ENCODE results near the gene PCDH7.

PCDH7 gene

DNA sequence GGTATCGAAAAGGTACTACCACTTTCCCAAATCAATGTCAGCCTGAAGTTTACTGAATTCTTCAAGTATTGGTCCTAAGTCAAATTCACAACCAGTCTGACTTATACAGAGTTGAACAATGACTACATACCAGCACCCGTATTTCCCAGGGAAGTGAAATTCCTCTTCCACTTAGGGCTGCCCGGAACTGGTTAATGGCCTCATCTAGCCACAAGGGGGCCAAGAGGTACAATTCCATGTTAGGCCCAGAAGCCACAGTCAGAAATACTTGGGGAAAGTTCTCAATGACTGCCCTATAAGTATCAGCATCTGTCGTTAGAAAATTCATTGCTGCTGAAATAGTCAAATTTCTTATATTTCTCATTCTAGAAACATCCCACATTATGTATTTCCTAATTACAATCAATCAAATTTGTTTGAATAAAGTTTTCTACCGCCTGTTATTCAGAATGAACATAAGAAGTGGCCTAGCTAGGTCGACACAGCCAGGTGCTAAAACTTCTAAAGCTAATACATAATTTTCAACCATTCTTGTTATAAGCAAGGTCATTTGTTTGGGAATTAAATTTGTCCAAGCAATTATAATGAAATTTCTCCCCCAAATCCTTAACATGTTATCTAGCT lies 5.6 kb upstream of the PCDH7 start:
- H3K4me1 ChIP-seq (ENCODE audit: insufficient read depth, low read length, severe bottlenecking): no peaks in the 10 kb centered on the region
- H3K36me3 ChIP-seq (ENCODE audit: insufficient read depth, low read length): no peaks in the 10 kb centered on the region
- H3K4me3 ChIP-seq (ENCODE audit: low read depth, low read length, poor library complexity, severe bottlenecking): no peak overlapping the region
- H3K27me3 ChIP-seq (ENCODE audit: insufficient read depth, low read length): no peaks in the 10 kb centered on the region
- no peak overlapping the region for H2AFZ ChIP-seq (ENCODE audit: low read length)
- no peaks in the 10 kb centered on the region for H3K9me3 ChIP-seq (ENCODE audit: low read length)
- H3K4me2 ChIP-seq (ENCODE audit: low read length): no peak overlapping the region
- no peaks in the 10 kb centered on the region for H3K9me2 ChIP-seq (ENCODE audit: low read depth, low read length)
- no peak overlapping the region for H3K9ac ChIP-seq (ENCODE audit: low read length)
- no peaks in the 10 kb centered on the region for H3F3A ChIP-seq (ENCODE audit: insufficient read depth, low read length)
- H4K20me1 ChIP-seq (ENCODE audit: insufficient read depth, low read length): no peaks in the 10 kb centered on the region
- no peaks in the 10 kb centered on the region for H3K79me2 ChIP-seq (ENCODE audit: insufficient read depth, low read length)
- TF ChIP-seq EZH2 (IDR thresholded peaks at IDR 0.05; ENCODE audit: borderline replicate concordance, low read length): no peak
- TF ChIP-seq, protein P1, sequence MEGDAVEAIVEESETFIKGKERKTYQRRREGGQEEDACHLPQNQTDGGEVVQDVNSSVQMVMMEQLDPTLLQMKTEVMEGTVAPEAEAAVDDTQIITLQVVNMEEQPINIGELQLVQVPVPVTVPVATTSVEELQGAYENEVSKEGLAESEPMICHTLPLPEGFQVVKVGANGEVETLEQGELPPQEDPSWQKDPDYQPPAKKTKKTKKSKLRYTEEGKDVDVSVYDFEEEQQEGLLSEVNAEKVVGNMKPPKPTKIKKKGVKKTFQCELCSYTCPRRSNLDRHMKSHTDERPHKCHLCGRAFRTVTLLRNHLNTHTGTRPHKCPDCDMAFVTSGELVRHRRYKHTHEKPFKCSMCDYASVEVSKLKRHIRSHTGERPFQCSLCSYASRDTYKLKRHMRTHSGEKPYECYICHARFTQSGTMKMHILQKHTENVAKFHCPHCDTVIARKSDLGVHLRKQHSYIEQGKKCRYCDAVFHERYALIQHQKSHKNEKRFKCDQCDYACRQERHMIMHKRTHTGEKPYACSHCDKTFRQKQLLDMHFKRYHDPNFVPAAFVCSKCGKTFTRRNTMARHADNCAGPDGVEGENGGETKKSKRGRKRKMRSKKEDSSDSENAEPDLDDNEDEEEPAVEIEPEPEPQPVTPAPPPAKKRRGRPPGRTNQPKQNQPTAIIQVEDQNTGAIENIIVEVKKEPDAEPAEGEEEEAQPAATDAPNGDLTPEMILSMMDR (IDR thresholded peaks at IDR 0.05; ENCODE audit: low read length): peak; percentile 41; the same call in 1 of the 2 replicates
- no peak overlapping the region for H3K27ac ChIP-seq (ENCODE audit: low read depth, low read length, poor library complexity, severe bottlenecking)

DNA sequence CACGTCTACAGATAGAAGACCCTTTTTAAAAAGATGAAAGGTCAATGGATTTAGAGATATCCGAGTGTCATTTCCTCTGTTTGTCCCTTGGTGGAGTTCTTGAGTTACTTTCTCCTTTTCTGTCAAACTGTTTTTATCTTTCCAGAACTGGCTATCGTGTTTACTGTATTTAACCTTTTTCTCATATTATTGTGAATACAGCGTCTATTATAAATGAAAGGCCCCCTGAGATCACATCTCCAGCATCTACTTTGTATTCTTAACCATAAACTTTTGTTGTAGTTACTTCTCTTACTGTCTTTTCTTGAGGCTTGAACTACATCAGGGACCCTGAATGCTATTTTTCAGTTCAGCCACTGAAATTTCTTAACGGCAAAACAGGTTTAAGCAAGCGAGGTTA lies 4.0 kb upstream of the PCDH7 start:
- H3K9me2 ChIP-seq (ENCODE audit: low read depth, low read length): no peaks in the 10 kb centered on the region
- no peaks in the 10 kb centered on the region for H3K4me1 ChIP-seq (ENCODE audit: insufficient read depth, low read length, severe bottlenecking)
- H3K79me2 ChIP-seq (ENCODE audit: insufficient read depth, low read length): no peaks in the 10 kb centered on the region
- no peak overlapping the region for H3K4me2 ChIP-seq (ENCODE audit: low read length)
- no peaks in the 10 kb centered on the region for H4K20me1 ChIP-seq (ENCODE audit: insufficient read depth, low read length)
- no peak overlapping the region for H3K9ac ChIP-seq (ENCODE audit: low read length)
- H3F3A ChIP-seq (ENCODE audit: insufficient read depth, low read length): no peaks in the 10 kb centered on the region
- no peak overlapping the region for H3K27ac ChIP-seq (ENCODE audit: low read depth, low read length, poor library complexity, severe bottlenecking)
- H3K9me3 ChIP-seq (ENCODE audit: low read length): no peaks in the 10 kb centered on the region
- H3K27me3 ChIP-seq (ENCODE audit: insufficient read depth, low read length): no peaks in the 10 kb centered on the region
- H2AFZ ChIP-seq (ENCODE audit: low read length): no peak overlapping the region
- H3K36me3 ChIP-seq (ENCODE audit: insufficient read depth, low read length): no peaks in the 10 kb centered on the region
- no peak for TF ChIP-seq EZH2 (IDR thresholded peaks at IDR 0.05; ENCODE audit: borderline replicate concordance, low read length)
- TF ChIP-seq, protein P1 (IDR thresholded peaks at IDR 0.05; ENCODE audit: low read length): peak; percentile 18; the same call in 1 of the 2 replicates
- H3K4me3 ChIP-seq (ENCODE audit: low read depth, low read length, poor library complexity, severe bottlenecking): no peak overlapping the region

DNA sequence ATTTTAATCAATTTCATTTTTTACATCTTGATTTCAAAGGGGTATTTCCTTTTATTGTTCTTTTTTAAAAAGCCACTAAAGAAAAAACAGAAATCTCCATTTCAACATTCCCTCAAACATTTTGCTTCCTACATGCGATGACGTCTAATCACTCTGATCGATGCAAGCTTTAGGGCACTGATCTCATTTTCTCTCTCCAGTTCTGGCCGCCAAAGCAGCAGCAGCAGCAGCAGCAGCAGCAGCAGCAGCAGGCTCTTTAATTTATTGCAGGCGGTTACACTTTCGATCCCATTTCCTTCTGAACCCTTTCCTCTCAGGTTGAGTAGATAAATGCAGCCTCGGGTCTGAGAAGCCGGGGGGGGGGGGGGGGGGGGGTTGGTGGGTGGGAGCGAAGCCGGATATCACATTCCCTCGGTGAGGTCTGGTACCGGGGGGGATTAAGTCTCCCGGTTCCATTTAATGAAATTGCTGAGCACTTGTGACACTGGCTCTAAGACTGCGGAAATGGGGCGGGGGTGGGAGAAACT lies 3.4 kb upstream of the PCDH7 start:
- Histone ChIP-seq H3K9me2 (ENCODE audit: low read depth, low read length) (no peaks in the 10 kb centered on the region), H3K27me3 (ENCODE audit: insufficient read depth, low read length) (no peaks in the 10 kb centered on the region), H4K20me1 (ENCODE audit: insufficient read depth, low read length) (no peaks in the 10 kb centered on the region), H3K4me1 (ENCODE audit: insufficient read depth, low read length, severe bottlenecking) (no peaks in the 10 kb centered on the region), H3K27ac (ENCODE audit: low read depth, low read length, poor library complexity, severe bottlenecking) (no peak overlapping the region), H2AFZ (ENCODE audit: low read length) (no peak overlapping the region), H3K9me3 (ENCODE audit: low read length) (no peaks in the 10 kb centered on the region), H3K9ac (ENCODE audit: low read length) (no peak overlapping the region), H3K4me2 (ENCODE audit: low read length) (no peak overlapping the region), H3F3A (ENCODE audit: insufficient read depth, low read length) (no peaks in the 10 kb centered on the region), H3K79me2 (ENCODE audit: insufficient read depth, low read length) (no peaks in the 10 kb centered on the region), H3K36me3 (ENCODE audit: insufficient read depth, low read length) (no peaks in the 10 kb centered on the region), H3K4me3 (ENCODE audit: low read depth, low read length, poor library complexity, severe bottlenecking) (no peak overlapping the region)
- TF ChIP-seq EZH2 (IDR thresholded peaks at IDR 0.05; ENCODE audit: borderline replicate concordance, low read length): no peak
- TF ChIP-seq, protein P1 (IDR thresholded peaks at IDR 0.05; ENCODE audit: low read length): no peak

Data from OCI-LY1 (cell line).